H1 (cell line): ENCODE results near the gene ATXN3. TPM values are rescaled to one million over a fixed set of nuclear protein-coding genes. Genes with fewer than 3 reads are reported as not detected.

Source experiments
- RNF2 ChIP-seq: fragments of 200-900, 300-1000 bp; sonication (generic); IDR thresholded peaks from 2 replicates; pipeline ENCODE4 v1.7.1; 2016; ENCODE audit warnings: borderline replicate concordance, low read depth, mild to moderate bottlenecking, antibody characterized with exemption, low read length; ENCODE audit not compliant: poor library complexity, severe bottlenecking; ENCODE audit errors: missing control alignments
- SIN3A ChIP-seq, 2 experiments: IDR thresholded peaks in 1 of 2; conservative IDR thresholded peaks in 1 of 2; 2 replicates each; pipeline ENCODE4 v1.6.1; 2011 to 2012; ENCODE audit warnings: low read length in 2 of 2, improper control_type of control experiment in 1 of 2, low read depth in 1 of 2, mild to moderate bottlenecking in 1 of 2
- SIRT6 ChIP-seq: IDR thresholded peaks from one replicate; pipeline ENCODE4 v1.7.1; 2012; ENCODE audit warnings: low read length, inconsistent platforms
- ZNF274 ChIP-seq: IDR thresholded peaks from 2 replicates; pipeline ENCODE4 v1.7.0; 2012; ENCODE audit warnings: low read length, borderline replicate concordance; ENCODE audit errors: extremely low read depth
- polyA plus RNA-seq, 7 experiments: library from polyadenylated mRNA; depleted of rRNA in 3 of 7; stranded (reverse) in 5 of 7; unstranded in 2 of 7; fragments of >200 nt in 5 of 7; fragments of 200-250 nt in 2 of 7; gene quantifications; 1 replicate in 5 of 7; 2 replicates in 1 of 7; 4 replicates in 1 of 7; pipeline versions ENCODE4 v1.2.1 to v1.2.3, GENCODE V29; 2011 to 2013; ENCODE audit warnings: missing spikeins in 2 of 7, mixed read lengths in 2 of 7
- total RNA-seq: library from RNA; stranded (reverse); fragmentation: NEBNext Ultra II Directional; extraction: Animal tissue kit (Norgen Biotek cat#: 25700); gene quantifications from 2 replicates; pipeline ENCODE4 v1.2.1, GENCODE V29; 2021

The ATXN3 gene
- total and polyA plus RNA-seq, 2 of the 8 experiments (the other 6 are each of a cell fraction or from before 2014, with no cell fraction given), result 8.8 to 37.2 TPM

DNA sequence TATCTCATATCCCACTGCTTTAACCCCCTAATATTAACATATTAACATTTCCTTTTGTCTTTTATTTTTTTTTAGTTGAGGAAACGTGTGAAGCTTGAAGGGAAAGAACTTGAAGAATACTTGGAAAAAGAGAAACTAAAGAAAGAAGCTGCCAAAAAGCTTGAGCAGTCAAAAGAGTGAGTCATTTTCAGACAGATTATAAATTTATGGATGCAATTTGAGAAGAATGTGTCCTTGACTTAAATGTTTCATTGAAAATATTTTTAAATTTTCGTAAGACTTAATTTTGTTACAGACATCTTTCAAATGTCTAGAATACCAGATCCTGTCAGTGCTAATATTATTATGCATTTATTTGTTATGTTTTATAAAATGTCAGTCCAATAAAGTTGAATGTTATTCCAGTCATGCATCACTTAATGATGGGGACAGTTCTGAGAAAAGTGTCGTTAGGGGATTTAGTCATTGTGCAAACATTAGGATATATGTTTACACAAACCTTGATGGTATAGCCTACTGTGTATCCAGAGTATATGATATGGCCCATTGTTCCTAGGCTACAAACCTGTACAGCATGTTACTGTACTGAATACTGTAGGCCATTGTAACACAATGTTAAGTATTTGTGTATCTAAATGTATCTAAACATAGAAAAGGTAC lies 48.0 kb upstream of the ATXN3 start (continued):
- no peak for TF ChIP-seq SIN3A (conservative IDR thresholded peaks at IDR 0.05 in 1 of 2, IDR thresholded peaks at IDR 0.05 in 1 of 2; ENCODE audit: low read depth in 1 of 2, low read length in 2 of 2)
- no peak for TF ChIP-seq RNF2
- no peak for TF ChIP-seq ZNF274
- TF ChIP-seq SIRT6, result no peak
